Activated CD8-positive, alpha-beta memory T cell treated with anti-CD3 and anti-CD28 coated beads for 48 hours (primary cell): ENCODE data around the gene THAP3.
"Not testable (repeated sequence)": the region's sequence is repeated elsewhere in the genome, so short reads cannot be mapped to it uniquely, and the experiment has no call there.

Source experiments
- DNase-seq, 3 experiments: peaks; one replicate each; pipeline ENCODE4 v3.0.0-alpha.2; 2020; ENCODE audit warnings: low read depth in 2 of 3, low spot score in 2 of 3

The THAP3 gene

GRCh38 chr1:6632588-6633514 is 8.2 kb downstream of the THAP3 start:
- DNase-seq, result no peak

GRCh38 chr1:6634371-6635052 is 9.8 kb downstream of the THAP3 start:
- no peak for DNase-seq

GRCh38 chr1:6635161-6635909 is 10.7 kb downstream of the THAP3 start:
- DNase-seq, result no peak

GRCh38 chr1:6635910-6636760 is 11.5 kb downstream of the THAP3 start:
- DNase-seq, result no peak

GRCh38 chr1:6636778-6637177 is 12.1 kb downstream of the THAP3 start:
- not testable (repeated sequence) for DNase-seq

GRCh38 chr1:6637770-6638169 is 13.1 kb downstream of the THAP3 start:
- no peak for DNase-seq

- DNase-seq, result no peak
These were observed 13.6 kb downstream of the THAP3 start for GRCh38 chr1:6638226-6638625.

- not testable (repeated sequence) for DNase-seq
These were observed 16.2 kb downstream of the THAP3 start for GRCh38 chr1:6640867-6641266.

- DNase-seq, result no peak
These were observed 20.4 kb downstream of the THAP3 start for GRCh38 chr1:6645018-6645417.

- no peak for DNase-seq
These were observed 22.0 kb downstream of the THAP3 start for GRCh38 chr1:6646499-6647148.

GRCh38 chr1:6648556-6648955 is 23.9 kb downstream of the THAP3 start:
- no peak for DNase-seq

GRCh38 chr1:6651909-6652308 is 27.2 kb downstream of the THAP3 start:
- no peak for DNase-seq

- DNase-seq, result no peak
These were observed 28.3 kb downstream of the THAP3 start for GRCh38 chr1:6652986-6653385.

GRCh38 chr1:6653436-6654290 is 29.0 kb downstream of the THAP3 start:
- DNase-seq, result no peak

GRCh38 chr1:6657138-6657537 is 32.5 kb downstream of the THAP3 start:
- DNase-seq, result no peak

- no peak for DNase-seq
These were observed 33.8 kb downstream of the THAP3 start for GRCh38 chr1:6658359-6659060.

GRCh38 chr1:6660415-6661049 is 35.9 kb downstream of the THAP3 start:
- DNase-seq, result no peak

GRCh38 chr1:6662468-6662867 is 37.8 kb downstream of the THAP3 start:
- DNase-seq, result not testable (repeated sequence)
